WTC11 (cell line): ENCODE data around the gene SARS1. TPM values are rescaled to one million over a fixed set of nuclear protein-coding genes. Genes with fewer than 3 reads are reported as not detected.

Experiments
- ATAC-seq: fragments of 200-7000 bp; cut with Tn5 transposase; 2 replicates; pipeline ENCODE4 v1.10.0; 2021; ENCODE audit warnings: mild to moderate bottlenecking, moderate library complexity
- CTCF ChIA-PET: fragments of 300-600 bp; sonication (Branson Sonifier 250); formaldehyde crosslinking; loops from one replicate; lab custom pipeline; 2021; ENCODE audit warnings: antibody characterized with exemption; lab: Charles Lee
- POLR2A ChIA-PET: fragments of 350-600 bp; sonication (Branson Sonifier 250); formaldehyde crosslinking; loops from one replicate; lab custom pipeline; 2021; ENCODE audit warnings: antibody characterized with exemption; lab: Charles Lee
- DNase-seq: peaks from one replicate; pipeline ENCODE4 v3.0.0; 2021; ENCODE audit warnings: low spot score
- H3K27ac Mint-ChIP-seq: 2 replicates; pipeline ENCODE4 v1.8.0; 2021; ENCODE audit warnings: mixed read lengths
- H3K27me3 Mint-ChIP-seq: 2 replicates; pipeline ENCODE4 v1.8.0; 2021; ENCODE audit warnings: low read depth, mild to moderate bottlenecking, moderate library complexity, mixed read lengths
- H3K36me3 Mint-ChIP-seq: 2 replicates; pipeline ENCODE4 v1.8.0; 2021; ENCODE audit warnings: mixed read lengths
- H3K4me1 Mint-ChIP-seq: 2 replicates; pipeline ENCODE4 v1.8.0; 2022; ENCODE audit warnings: mixed read lengths
- H3K4me3 Mint-ChIP-seq: 2 replicates; pipeline ENCODE4 v1.8.0; 2021; ENCODE audit warnings: mild to moderate bottlenecking, moderate library complexity, mixed read lengths
- H3K9me3 Mint-ChIP-seq: 2 replicates; pipeline ENCODE4 v1.8.0; 2021; ENCODE audit warnings: mixed read lengths
- CREM ChIP-seq: sonication (generic); formaldehyde crosslinking; IDR thresholded peaks from 2 replicates; pipeline ENCODE4 v1.8.1; 2022; ENCODE audit warnings: mild to moderate bottlenecking, missing genetic modification reagents, moderate library complexity
- FOXP1 ChIP-seq: sonication (generic); formaldehyde crosslinking; IDR thresholded peaks from 2 replicates; pipeline ENCODE4 v1.8.0; 2022; ENCODE audit warnings: missing genetic modification reagents, mild to moderate bottlenecking, moderate library complexity, borderline replicate concordance
- GABPB1 ChIP-seq: sonication (generic); formaldehyde crosslinking; IDR thresholded peaks from 2 replicates; pipeline ENCODE4 v1.8.1; 2023; ENCODE audit warnings: mild to moderate bottlenecking, missing genetic modification reagents
- GTF2I ChIP-seq: fragments of 250-450 bp; sonication (Bioruptor Pico); conservative IDR thresholded peaks from 2 replicates; pipeline ENCODE4 v1.4.0; 2021; ENCODE audit warnings: mild to moderate bottlenecking
- MXD4 ChIP-seq: fragments of 250-450 bp; sonication (Bioruptor Pico); IDR thresholded peaks from 2 replicates; pipeline ENCODE4 v1.8.0; 2021; ENCODE audit warnings: mild to moderate bottlenecking, moderate library complexity, borderline replicate concordance
- NFYB ChIP-seq: sonication (generic); formaldehyde crosslinking; conservative IDR thresholded peaks from 2 replicates; pipeline ENCODE4 v1.8.0; 2022; ENCODE audit warnings: low read depth, missing genetic modification reagents
- RELA ChIP-seq: sonication (generic); formaldehyde crosslinking; IDR thresholded peaks from 2 replicates; pipeline ENCODE4 v1.8.1; 2022; ENCODE audit warnings: missing genetic modification reagents, mild to moderate bottlenecking, borderline replicate concordance
- TCF7 ChIP-seq: sonication (generic); formaldehyde crosslinking; IDR thresholded peaks from 2 replicates; pipeline ENCODE4 v1.8.0; 2022; ENCODE audit warnings: mild to moderate bottlenecking, low read depth, missing genetic modification reagents, moderate library complexity
- TEAD1 ChIP-seq: sonication (generic); formaldehyde crosslinking; IDR thresholded peaks from 2 replicates; pipeline ENCODE4 v1.8.0; 2022; ENCODE audit warnings: mild to moderate bottlenecking, missing genetic modification reagents
- ZNF317 ChIP-seq: sonication (generic); formaldehyde crosslinking; IDR thresholded peaks from 2 replicates; pipeline ENCODE4 v1.8.1; 2023; ENCODE audit warnings: low read depth, mild to moderate bottlenecking, moderate library complexity, missing genetic modification reagents, borderline replicate concordance
- ZNF423 ChIP-seq: fragments of 250-450 bp; sonication (Bioruptor Pico); IDR thresholded peaks from 2 replicates; pipeline ENCODE4 v2.1.2; 2022; ENCODE audit warnings: mild to moderate bottlenecking, moderate library complexity
- total RNA-seq: library from RNA; stranded (reverse); gene quantifications from 3 replicates; pipeline ENCODE4 v1.2.3, GENCODE V29; 2021
- TF ChIP-seq, protein P1 (sequence below): sonication (generic); formaldehyde crosslinking; IDR thresholded peaks from 2 replicates; pipeline ENCODE4 v1.8.0; 2022; ENCODE audit warnings: mild to moderate bottlenecking, missing genetic modification reagents
- TF ChIP-seq, protein P2 (sequence below): sonication (generic); formaldehyde crosslinking; IDR thresholded peaks from 2 replicates; pipeline ENCODE4 v1.8.1; 2023; ENCODE audit warnings: mild to moderate bottlenecking, moderate library complexity, missing genetic modification reagents
- TF ChIP-seq, protein P3 (sequence below): fragments of 250-450 bp; sonication (Bioruptor Pico); IDR thresholded peaks from 2 replicates; pipeline ENCODE4 v1.8.0; 2021; ENCODE audit warnings: mild to moderate bottlenecking
- TF ChIP-seq, protein P4 (sequence below): sonication (generic); formaldehyde crosslinking; IDR thresholded peaks from 2 replicates; pipeline ENCODE4 v1.8.0; 2023; ENCODE audit warnings: missing genetic modification reagents, mild to moderate bottlenecking, borderline replicate concordance

SARS1 gene
- total RNA-seq, 1 experiment from 2014 or later, result 149 TPM

DNA sequence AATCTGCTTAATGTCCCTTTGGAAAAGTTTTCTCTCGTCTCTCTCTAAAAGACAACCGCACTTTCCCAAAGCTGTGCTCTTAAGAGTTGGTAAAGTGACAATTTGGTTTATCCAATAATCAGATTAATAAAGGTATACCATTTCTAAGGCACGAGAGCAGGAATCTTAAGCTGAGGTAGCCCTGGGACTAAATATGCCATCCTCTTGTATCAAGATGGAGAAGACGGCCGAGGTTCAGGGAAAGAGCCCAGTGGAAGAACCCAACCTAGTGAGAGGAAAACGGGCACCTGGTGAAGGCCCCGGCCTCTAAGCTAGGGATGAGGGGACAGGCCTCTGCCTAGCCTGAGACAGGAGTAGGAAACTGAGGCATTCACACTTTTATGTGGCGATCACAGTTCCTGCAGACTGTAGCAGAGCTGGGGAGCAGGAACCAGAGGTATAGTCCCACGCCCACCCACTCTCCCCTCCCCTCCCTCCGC, 334 bp upstream of the SARS1 start:
- peaks cover 7% of the 10 kb centered on the region for H3K36me3 Mint-ChIP-seq
- POLR2A ChIA-PET, result interaction anchor here (0.5 to 3.5 kb wide), 7 partner anchors 16 to 137 kb away, joined by 3 to 31 read pairs (median 4); partner anchors contain the start of gene TAF13
- no peak for TF ChIP-seq FOXP1 (CRISPR knock-in tag)
- TF ChIP-seq, all 79 proteins: peak for 0
- CTCF ChIA-PET, result interaction anchor here (0.7 to 3.4 kb wide), 13 partner anchors 9 to 186 kb away, joined by 3 to 36 read pairs (median 4); partner anchors contain the start of genes CELSR2 and PSRC1
- DNase-seq, result no peak
- peak; percentile 12; the same call in 1 of the 2 replicates for ATAC-seq
- Mint-ChIP-seq H3K4me3 (peak overlapping the region; percentile 99), H3K9me3 (peaks cover under 1% of the 10 kb centered on the region), H3K27me3 (peaks cover 2% of the 10 kb centered on the region; the same call in 1 of the 2 replicates), H3K4me1 (peaks cover 21% of the 10 kb centered on the region), H3K27ac (no peak overlapping the region)

DNA sequence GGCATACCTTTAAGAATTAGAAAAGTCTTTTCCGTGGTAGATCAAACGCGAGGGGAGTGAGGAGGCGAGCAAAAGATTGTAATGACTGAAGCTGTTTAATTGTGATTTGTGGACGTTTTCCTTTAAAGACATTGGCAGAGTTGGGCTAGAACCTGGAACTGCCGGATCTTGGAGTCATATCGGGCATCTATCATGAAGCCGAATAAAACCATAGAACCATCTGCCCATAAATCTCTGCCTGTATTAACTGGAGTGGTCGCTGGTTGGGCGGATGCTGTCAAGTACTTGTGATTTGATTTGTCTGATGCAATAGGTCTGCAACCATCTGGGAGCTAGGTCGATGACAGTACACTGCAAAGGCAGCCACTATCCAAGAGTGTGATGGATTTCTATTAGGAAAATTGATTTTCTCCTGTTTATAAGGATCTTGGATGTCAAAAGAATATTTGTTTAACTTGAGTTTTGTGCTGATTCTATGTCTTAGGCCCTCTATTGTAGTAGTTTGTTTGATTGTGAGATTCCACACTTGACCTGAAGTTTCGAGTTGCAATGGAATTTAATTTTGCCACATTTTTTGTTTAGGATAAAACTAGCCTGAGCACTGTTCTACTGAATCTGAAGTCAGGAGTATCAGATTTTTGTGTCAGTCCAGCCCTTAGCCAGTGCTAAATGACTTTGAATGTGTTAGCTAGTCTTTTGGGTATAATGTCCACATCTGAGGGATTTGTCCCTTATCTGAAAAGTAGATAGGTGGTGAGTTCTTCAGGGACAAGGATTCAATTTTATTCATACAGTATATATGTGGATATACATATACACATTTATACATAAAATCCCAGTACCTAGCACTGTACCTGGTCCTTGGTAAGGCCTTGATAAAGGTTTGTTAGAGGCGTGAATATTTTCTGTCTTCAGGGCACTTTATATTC, 1.2 kb downstream of the SARS1 start:
- Mint-ChIP-seq H3K4me3 (peak overlapping the region; percentile 99), H3K27ac (peak overlapping the region; percentile 92), H3K36me3 (peaks cover 12% of the 10 kb centered on the region), H3K27me3 (no peaks in the 10 kb centered on the region), H3K9me3 (peaks cover 5% of the 10 kb centered on the region), H3K4me1 (peaks cover 21% of the 10 kb centered on the region)
- TF ChIP-seq, protein P1, sequence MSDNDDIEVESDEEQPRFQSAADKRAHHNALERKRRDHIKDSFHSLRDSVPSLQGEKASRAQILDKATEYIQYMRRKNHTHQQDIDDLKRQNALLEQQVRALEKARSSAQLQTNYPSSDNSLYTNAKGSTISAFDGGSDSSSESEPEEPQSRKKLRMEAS (CRISPR knock-in tag), result peak; percentile 43; the same call in 1 of the 2 replicates
- TF ChIP-seq ZNF423 (no peak), TCF7 (CRISPR knock-in tag) (no peak), GABPB1 (CRISPR knock-in tag) (peak; percentile 100)
- TF ChIP-seq, protein P2, sequence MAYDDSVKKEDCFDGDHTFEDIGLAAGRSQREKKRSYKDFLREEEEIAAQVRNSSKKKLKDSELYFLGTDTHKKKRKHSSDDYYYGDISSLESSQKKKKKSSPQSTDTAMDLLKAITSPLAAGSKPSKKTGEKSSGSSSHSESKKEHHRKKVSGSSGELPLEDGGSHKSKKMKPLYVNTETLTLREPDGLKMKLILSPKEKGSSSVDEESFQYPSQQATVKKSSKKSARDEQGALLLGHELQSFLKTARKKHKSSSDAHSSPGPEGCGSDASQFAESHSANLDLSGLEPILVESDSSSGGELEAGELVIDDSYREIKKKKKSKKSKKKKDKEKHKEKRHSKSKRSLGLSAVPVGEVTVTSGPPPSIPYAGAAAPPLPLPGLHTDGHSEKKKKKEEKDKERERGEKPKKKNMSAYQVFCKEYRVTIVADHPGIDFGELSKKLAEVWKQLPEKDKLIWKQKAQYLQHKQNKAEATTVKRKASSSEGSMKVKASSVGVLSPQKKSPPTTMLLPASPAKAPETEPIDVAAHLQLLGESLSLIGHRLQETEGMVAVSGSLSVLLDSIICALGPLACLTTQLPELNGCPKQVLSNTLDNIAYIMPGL (CRISPR knock-in tag), result no peak
- CTCF ChIA-PET, result interaction anchor here (1.3 to 3.4 kb wide), 6 partner anchors 13 to 49 kb away, joined by 3 to 36 read pairs (median 14); no protein-coding TSS in a partner anchor
- POLR2A ChIA-PET, result interaction anchor here (0.5 to 3.5 kb wide), 7 partner anchors 15 to 522 kb away, joined by 3 to 31 read pairs (median 3); partner anchors contain the start of gene PSRC1
- peak; percentile 23 for DNase-seq
- ATAC-seq, result no peak

DNA sequence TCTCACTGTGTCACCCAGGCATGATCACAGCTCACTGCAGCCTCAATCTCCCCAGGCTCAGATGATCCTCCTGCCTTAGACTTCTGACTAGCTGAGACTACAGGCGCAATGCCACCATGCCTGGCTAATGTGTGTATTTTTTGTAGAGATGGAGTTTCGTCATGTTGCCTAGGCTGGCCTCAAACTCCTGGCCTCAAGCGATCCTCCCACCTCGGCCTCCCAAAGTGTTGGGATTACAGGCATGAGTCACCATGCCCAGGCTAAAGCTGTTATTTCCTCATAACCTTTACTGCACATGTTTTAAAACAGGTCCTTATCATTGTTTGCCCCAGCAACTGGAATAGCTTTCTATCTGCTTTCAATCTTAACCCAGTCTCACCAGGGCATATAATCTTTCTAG, 2.9 kb downstream of the SARS1 start:
- Mint-ChIP-seq H3K4me1 (peaks cover 21% of the 10 kb centered on the region), H3K27ac (no peak overlapping the region), H3K27me3 (no peaks in the 10 kb centered on the region), H3K9me3 (peaks cover 5% of the 10 kb centered on the region), H3K4me3 (no peak overlapping the region), H3K36me3 (peaks cover 15% of the 10 kb centered on the region)
- no peak for TF ChIP-seq RELA (CRISPR knock-in tag)
- TF ChIP-seq, protein P3, sequence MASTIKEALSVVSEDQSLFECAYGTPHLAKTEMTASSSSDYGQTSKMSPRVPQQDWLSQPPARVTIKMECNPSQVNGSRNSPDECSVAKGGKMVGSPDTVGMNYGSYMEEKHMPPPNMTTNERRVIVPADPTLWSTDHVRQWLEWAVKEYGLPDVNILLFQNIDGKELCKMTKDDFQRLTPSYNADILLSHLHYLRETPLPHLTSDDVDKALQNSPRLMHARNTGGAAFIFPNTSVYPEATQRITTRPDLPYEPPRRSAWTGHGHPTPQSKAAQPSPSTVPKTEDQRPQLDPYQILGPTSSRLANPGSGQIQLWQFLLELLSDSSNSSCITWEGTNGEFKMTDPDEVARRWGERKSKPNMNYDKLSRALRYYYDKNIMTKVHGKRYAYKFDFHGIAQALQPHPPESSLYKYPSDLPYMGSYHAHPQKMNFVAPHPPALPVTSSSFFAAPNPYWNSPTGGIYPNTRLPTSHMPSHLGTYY (CRISPR knock-in tag), result no peak
- no peak for TF ChIP-seq NFYB (CRISPR knock-in tag)
- TF ChIP-seq ZNF317 (CRISPR knock-in tag), result no peak
- no peak for TF ChIP-seq GTF2I (CRISPR knock-in tag)
- TF ChIP-seq TEAD1 (CRISPR knock-in tag), result no peak
- TF ChIP-seq MXD4 (CRISPR knock-in tag), result no peak
- TF ChIP-seq CREM, result no peak
- TF ChIP-seq, protein P4, sequence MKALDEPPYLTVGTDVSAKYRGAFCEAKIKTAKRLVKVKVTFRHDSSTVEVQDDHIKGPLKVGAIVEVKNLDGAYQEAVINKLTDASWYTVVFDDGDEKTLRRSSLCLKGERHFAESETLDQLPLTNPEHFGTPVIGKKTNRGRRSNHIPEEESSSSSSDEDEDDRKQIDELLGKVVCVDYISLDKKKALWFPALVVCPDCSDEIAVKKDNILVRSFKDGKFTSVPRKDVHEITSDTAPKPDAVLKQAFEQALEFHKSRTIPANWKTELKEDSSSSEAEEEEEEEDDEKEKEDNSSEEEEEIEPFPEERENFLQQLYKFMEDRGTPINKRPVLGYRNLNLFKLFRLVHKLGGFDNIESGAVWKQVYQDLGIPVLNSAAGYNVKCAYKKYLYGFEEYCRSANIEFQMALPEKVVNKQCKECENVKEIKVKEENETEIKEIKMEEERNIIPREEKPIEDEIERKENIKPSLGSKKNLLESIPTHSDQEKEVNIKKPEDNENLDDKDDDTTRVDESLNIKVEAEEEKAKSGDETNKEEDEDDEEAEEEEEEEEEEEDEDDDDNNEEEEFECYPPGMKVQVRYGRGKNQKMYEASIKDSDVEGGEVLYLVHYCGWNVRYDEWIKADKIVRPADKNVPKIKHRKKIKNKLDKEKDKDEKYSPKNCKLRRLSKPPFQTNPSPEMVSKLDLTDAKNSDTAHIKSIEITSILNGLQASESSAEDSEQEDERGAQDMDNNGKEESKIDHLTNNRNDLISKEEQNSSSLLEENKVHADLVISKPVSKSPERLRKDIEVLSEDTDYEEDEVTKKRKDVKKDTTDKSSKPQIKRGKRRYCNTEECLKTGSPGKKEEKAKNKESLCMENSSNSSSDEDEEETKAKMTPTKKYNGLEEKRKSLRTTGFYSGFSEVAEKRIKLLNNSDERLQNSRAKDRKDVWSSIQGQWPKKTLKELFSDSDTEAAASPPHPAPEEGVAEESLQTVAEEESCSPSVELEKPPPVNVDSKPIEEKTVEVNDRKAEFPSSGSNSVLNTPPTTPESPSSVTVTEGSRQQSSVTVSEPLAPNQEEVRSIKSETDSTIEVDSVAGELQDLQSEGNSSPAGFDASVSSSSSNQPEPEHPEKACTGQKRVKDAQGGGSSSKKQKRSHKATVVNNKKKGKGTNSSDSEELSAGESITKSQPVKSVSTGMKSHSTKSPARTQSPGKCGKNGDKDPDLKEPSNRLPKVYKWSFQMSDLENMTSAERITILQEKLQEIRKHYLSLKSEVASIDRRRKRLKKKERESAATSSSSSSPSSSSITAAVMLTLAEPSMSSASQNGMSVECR (CRISPR knock-in tag), result no peak
- ChIA-PET CTCF (interaction anchor here (1.0 to 1.3 kb wide), 2 partner anchors 15 to 39 kb away, joined by 3 to 4 read pairs; no protein-coding TSS in a partner anchor), POLR2A (interaction anchor here (0.9 kb wide), 1 partner anchor 23 kb away, joined by 3 read pairs; no protein-coding TSS in a partner anchor)
- DNase-seq (no peak), ATAC-seq (no peak)
